WTC11 (cell line): ENCODE measurements around the gene FOXC1.

Experiments used
- CREB1 ChIP-seq: sonication (generic); formaldehyde crosslinking; IDR thresholded peaks from 2 replicates; pipeline ENCODE4 v1.8.0; 2023; ENCODE audit warnings: mild to moderate bottlenecking, missing genetic modification reagents
- NR2C2 ChIP-seq: sonication (generic); formaldehyde crosslinking; IDR thresholded peaks from 2 replicates; pipeline ENCODE4 v1.8.0; 2022; ENCODE audit warnings: mild to moderate bottlenecking, missing genetic modification reagents
- NR3C1 ChIP-seq: sonication (generic); formaldehyde crosslinking; conservative IDR thresholded peaks from 2 replicates; pipeline ENCODE4 v1.8.1; 2023; ENCODE audit warnings: low read depth, mild to moderate bottlenecking, missing genetic modification reagents
- RORB ChIP-seq: fragments of 250-450 bp; sonication (Bioruptor Pico); IDR thresholded peaks from 2 replicates; pipeline ENCODE4 v1.9.0; 2021; ENCODE audit warnings: mild to moderate bottlenecking
- ZNF121 ChIP-seq: sonication (generic); formaldehyde crosslinking; IDR thresholded peaks from 2 replicates; pipeline ENCODE4 v1.8.0; 2023; ENCODE audit warnings: missing genetic modification reagents
- TF ChIP-seq, protein P1 (sequence below): fragments of 200-600 bp; IDR thresholded peaks from 2 replicates; pipeline ENCODE4 v1.8.0; 2022; ENCODE audit warnings: antibody characterized with exemption
- TF ChIP-seq, protein P2 (sequence below): sonication (generic); formaldehyde crosslinking; IDR thresholded peaks from 2 replicates; pipeline ENCODE4 v1.8.1; 2023; ENCODE audit warnings: mild to moderate bottlenecking, missing genetic modification reagents, moderate library complexity
- TF ChIP-seq, protein P3 (sequence below): sonication (generic); formaldehyde crosslinking; IDR thresholded peaks from 2 replicates; pipeline ENCODE4 v1.8.1; 2022; ENCODE audit warnings: missing genetic modification reagents, borderline replicate concordance

DNA sequence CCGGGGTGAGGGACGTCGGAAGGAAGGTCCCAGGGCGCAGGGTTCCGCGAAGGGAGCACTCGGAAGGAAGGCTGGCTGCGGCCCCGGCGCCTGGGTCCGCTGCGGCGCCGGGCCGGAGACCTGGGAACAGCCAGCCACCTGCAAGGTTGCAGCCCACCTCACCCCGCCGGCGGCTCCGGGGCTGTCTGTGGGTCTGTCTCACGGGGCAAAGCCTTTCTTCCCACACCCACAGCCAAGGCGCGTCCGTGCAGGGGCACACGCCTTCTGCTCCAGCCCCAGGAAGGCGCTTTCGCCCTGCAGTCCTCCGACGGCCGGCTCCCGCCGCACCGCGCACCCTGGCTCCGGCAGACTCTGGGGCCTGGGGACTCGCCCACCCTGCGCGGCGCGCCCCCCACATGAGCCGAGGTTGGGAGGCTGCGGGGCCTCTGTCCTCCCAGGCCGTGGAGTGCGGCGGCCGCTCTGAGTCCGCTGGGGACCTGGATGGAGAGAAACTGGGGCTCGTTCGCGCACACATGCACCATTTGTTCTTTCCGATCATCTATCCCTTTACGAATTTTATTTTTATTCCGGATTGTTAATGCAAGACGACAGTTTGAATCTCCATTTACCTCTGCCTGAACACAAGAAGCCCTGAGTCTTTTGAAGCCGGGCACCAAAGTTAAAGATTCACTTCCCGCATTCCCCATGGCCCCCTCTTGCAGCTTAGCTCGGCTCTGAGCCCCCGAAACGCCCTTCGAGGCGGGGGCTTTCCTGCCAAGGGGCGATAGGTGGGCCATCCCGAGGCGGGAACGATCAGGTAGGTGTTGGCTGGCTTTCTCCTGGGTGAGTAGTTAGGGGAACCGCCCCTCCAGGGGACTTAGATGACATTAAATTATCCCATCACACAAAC is 4.5 kb upstream of the FOXC1 start:
- TF ChIP-seq, protein P1, sequence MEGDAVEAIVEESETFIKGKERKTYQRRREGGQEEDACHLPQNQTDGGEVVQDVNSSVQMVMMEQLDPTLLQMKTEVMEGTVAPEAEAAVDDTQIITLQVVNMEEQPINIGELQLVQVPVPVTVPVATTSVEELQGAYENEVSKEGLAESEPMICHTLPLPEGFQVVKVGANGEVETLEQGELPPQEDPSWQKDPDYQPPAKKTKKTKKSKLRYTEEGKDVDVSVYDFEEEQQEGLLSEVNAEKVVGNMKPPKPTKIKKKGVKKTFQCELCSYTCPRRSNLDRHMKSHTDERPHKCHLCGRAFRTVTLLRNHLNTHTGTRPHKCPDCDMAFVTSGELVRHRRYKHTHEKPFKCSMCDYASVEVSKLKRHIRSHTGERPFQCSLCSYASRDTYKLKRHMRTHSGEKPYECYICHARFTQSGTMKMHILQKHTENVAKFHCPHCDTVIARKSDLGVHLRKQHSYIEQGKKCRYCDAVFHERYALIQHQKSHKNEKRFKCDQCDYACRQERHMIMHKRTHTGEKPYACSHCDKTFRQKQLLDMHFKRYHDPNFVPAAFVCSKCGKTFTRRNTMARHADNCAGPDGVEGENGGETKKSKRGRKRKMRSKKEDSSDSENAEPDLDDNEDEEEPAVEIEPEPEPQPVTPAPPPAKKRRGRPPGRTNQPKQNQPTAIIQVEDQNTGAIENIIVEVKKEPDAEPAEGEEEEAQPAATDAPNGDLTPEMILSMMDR, result no peak
- no peak for TF ChIP-seq RORB (CRISPR knock-in tag)
- TF ChIP-seq, protein P2, sequence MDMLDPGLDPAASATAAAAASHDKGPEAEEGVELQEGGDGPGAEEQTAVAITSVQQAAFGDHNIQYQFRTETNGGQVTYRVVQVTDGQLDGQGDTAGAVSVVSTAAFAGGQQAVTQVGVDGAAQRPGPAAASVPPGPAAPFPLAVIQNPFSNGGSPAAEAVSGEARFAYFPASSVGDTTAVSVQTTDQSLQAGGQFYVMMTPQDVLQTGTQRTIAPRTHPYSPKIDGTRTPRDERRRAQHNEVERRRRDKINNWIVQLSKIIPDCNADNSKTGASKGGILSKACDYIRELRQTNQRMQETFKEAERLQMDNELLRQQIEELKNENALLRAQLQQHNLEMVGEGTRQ (CRISPR knock-in tag), result no peak
- TF ChIP-seq, protein P3, sequence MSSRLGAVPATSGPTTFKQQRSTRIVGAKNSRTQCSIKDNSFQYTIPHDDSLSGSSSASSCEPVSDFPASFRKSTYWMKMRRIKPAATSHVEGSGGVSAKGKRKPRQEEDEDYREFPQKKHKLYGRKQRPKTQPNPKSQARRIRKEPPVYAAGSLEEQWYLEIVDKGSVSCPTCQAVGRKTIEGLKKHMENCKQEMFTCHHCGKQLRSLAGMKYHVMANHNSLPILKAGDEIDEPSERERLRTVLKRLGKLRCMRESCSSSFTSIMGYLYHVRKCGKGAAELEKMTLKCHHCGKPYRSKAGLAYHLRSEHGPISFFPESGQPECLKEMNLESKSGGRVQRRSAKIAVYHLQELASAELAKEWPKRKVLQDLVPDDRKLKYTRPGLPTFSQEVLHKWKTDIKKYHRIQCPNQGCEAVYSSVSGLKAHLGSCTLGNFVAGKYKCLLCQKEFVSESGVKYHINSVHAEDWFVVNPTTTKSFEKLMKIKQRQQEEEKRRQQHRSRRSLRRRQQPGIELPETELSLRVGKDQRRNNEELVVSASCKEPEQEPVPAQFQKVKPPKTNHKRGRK (CRISPR knock-in tag), result no peak
- no peak for TF ChIP-seq NR2C2 (CRISPR knock-in tag)
- no peak for TF ChIP-seq NR3C1 (CRISPR knock-in tag)
- TF ChIP-seq ZNF121, result no peak
- 0 out of 2 replicates have a peak, but pooled peaks have one; percentile 15 for TF ChIP-seq CREB1 (CRISPR knock-in tag)
